Right ventricle myocardium superior (tissue), 1 donor: Measurements from ENCODE around the gene FN3KRP. TPM values are rescaled to one million over a fixed set of nuclear protein-coding genes. Genes with fewer than 3 reads are reported as not detected.
A peak's percentile ranks its signal among the peaks of the same experiment; 100 is the strongest.

ENCODE experiments used
- ATAC-seq: fragments of 200-7000 bp; cut with Tn5 transposase; one replicate; pipeline ENCODE4 v1.9.1; 2020; ENCODE audit warnings: mild to moderate bottlenecking; ENCODE audit not compliant: poor library complexity
- DNase-seq: peaks from one replicate; pipeline ENCODE4 v3.0.0-alpha.2; 2020
- intact Hi-C: fragments of 100-400 bp; cut with DNase I; formaldehyde crosslinking; loops from one replicate; pipeline ENCODE4 v1.11.2; 2022
- long read RNA-seq: library from polyadenylated mRNA; unstranded; transcript quantifications from one replicate; pipeline ENCODE4 v2.0.0, GENCODE V29; 2021
- total RNA-seq: library from RNA; stranded (reverse); fragmentation: NEBNext Ultra II Directional; extraction: Animal tissue kit (Norgen Biotek cat#: 25700); gene quantifications from one replicate; pipeline ENCODE4 v1.2.1, GENCODE V29; 2021
- donor health status: DM: no; HTN: yes; CAD: no; lungs with severe emphysema.

Gene FN3KRP
- total RNA-seq = 13.2 TPM
- long read RNA-seq, transcript FN3KRP-201 (6 exons, 1,849 nt) = major isoform, 54 of 58 reads
- long read RNA-seq, partial matches to known transcripts = 1 of 58 reads
- long read RNA-seq, other reads (novel, unspliced or antisense) = 3 of 58 reads

- intact Hi-C loops = no loop called here
- DNase-seq (peak; percentile 97), ATAC-seq (peak; percentile 98)
These were observed at the start of gene FN3KRP for GRCh38 chr17:82716203-82717010. TSS of gene FN3KRP (plus strand) at chr17:82716706. CDS start at chr17:82716756, 50 bp downstream.

GRCh38 chr17:82666931-82667667 is 49.4 kb upstream of the FN3KRP start:
- DNase-seq = no peak
- intact Hi-C loops = loop anchor here (10.0 kb wide), 1 partner anchor 98 kb away; no protein-coding TSS in a partner anchor
- ATAC-seq = no peak

- no peak for DNase-seq
- intact Hi-C loops = loop anchor here (10.0 kb wide), 1 partner anchor 97 kb away; no protein-coding TSS in a partner anchor
- no peak for ATAC-seq
These were observed 48.9 kb upstream of the FN3KRP start for GRCh38 chr17:82667668-82668000.

GRCh38 chr17:82668024-82668630 is 48.4 kb upstream of the FN3KRP start:
- ATAC-seq = no peak

GRCh38 chr17:82668631-82669099 is 47.8 kb upstream of the FN3KRP start:
- ATAC-seq (peak; percentile 92), DNase-seq (peak; percentile 76)
- intact Hi-C loops = loop anchor here (10.0 kb wide), 1 partner anchor 96 kb away; no protein-coding TSS in a partner anchor

More at GRCh38 chr17:82668024-82668630, 48.4 kb upstream of the FN3KRP start:
- no peak for DNase-seq
- intact Hi-C loops = loop anchor here (10.0 kb wide), 1 partner anchor 97 kb away; no protein-coding TSS in a partner anchor

GRCh38 chr17:82670661-82671450 is 45.6 kb upstream of the FN3KRP start:
- ATAC-seq (no peak), DNase-seq (peak; percentile 30)
- intact Hi-C loops = no loop called here

- intact Hi-C loops = no loop called here
- DNase-seq = peak; percentile 26
- no peak for ATAC-seq
These were observed 41.6 kb upstream of the FN3KRP start for GRCh38 chr17:82674656-82675475.

- DNase-seq = peak; percentile 26
- intact Hi-C loops = no loop called here
- no peak for ATAC-seq
These were observed 40.8 kb upstream of the FN3KRP start for GRCh38 chr17:82675476-82676245.

GRCh38 chr17:82677353-82677925 is 39.1 kb upstream of the FN3KRP start:
- ATAC-seq = no peak
- intact Hi-C loops = no loop called here
- DNase-seq = no peak

- intact Hi-C loops = no loop called here
- ATAC-seq (no peak), DNase-seq (no peak)
These were observed 38.1 kb upstream of the FN3KRP start for GRCh38 chr17:82678265-82678891.

GRCh38 chr17:82679586-82680465 is 36.7 kb upstream of the FN3KRP start:
- DNase-seq (no peak), ATAC-seq (no peak)
- intact Hi-C loops = no loop called here

GRCh38 chr17:82681547-82681946 is 35.0 kb upstream of the FN3KRP start:
- DNase-seq (no peak), ATAC-seq (no peak)
- intact Hi-C loops = no loop called here

GRCh38 chr17:82683534-82683933 is 33.0 kb upstream of the FN3KRP start:
- ATAC-seq (no peak), DNase-seq (no peak)
- intact Hi-C loops = no loop called here

- ATAC-seq = no peak
- DNase-seq = no peak
- intact Hi-C loops = no loop called here
These were observed 32.2 kb upstream of the FN3KRP start for GRCh38 chr17:82684228-82684841.

- no peak for DNase-seq
- no peak for ATAC-seq
- intact Hi-C loops = no loop called here
These were observed 31.2 kb upstream of the FN3KRP start for GRCh38 chr17:82685291-82685690.
